Dermis lymphatic vessel endothelial cell (primary cell): ENCODE results near the gene MAPK14. TPM values are rescaled to one million over a fixed set of nuclear protein-coding genes. Genes with fewer than 3 reads are reported as not detected.

ENCODE experiments used
- total RNA-seq: library from RNA; depleted of rRNA; stranded (reverse); fragments of >200 nt; gene quantifications from 2 replicates; pipeline ENCODE4 v1.2.1, GENCODE V29; 2014

The MAPK14 gene
- total RNA-seq, result 38.4 and 40.1 TPM in 2 replicates

DNA sequence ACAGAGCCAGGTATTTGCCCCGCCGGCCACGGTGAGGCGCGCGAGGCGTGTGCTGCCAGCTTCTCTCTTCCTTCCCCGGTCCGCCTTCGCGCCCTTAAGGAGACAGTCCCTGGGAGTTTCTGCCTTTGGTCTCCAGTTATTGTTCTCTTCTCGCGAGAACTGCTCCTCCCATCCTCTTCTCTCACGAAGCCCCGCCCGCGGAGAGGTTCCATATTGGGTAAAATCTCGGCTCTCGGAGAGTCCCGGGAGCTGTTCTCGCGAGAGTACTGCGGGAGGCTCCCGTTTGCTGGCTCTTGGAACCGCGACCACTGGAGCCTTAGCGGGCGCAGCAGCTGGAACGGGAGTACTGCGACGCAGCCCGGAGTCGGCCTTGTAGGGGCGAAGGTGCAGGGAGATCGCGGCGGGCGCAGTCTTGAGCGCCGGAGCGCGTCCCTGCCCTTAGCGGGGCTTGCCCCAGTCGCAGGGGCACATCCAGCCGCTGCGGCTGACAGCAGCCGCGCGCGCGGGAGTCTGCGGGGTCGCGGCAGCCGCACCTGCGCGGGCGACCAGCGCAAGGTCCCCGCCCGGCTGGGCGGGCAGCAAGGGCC, at the start of gene MAPK14:
Gene MAPK14 (plus strand): TSS at position 308 of the 587 bp plus-strand sequence. CDS start 350 bp downstream, outside the sequence.

DNA sequence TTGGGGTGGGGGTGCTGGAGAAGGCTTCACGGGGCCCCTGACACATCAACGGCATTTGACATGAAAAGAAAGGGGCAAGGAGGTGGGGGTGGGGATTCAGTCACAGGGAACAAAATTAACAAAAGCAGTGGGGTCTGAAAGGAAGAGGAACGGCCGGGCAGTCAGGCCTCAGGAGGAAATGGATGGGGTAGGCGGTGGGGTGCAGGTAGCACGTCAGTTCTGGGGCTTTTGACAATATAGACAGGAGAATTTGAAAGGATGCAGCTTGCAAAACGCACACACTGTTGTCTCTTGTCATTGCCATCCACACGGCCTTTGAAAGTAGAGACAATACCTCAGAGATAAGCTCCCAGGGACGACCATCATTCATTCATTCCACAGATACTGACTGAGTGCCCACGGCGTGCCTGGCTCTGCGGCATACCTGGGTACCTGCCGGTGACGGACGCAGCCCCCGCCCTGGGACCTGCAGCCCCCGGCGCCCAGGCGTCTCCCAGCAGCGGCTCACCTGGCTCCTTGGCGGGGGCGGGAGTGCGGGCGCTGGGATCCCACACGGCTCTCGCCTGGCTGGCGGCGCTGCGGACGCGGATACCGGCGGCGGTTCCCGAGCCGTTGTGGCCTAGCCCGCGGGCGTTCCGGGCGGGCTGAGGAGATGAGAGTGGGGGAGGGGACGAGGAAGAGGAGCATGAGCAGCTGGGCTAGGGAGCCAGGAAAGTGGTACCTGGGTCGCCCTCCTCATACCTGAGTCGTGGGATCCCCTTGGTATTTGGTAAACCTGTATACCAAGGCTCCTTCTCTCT, 3.4 kb upstream of the MAPK14 start, which contains the start of gene SLC26A8:
Gene SLC26A8 (minus strand): TSS at position 646 of the 800 bp plus-strand sequence. CDS start 4,934 bp downstream, outside the sequence.

DNA sequence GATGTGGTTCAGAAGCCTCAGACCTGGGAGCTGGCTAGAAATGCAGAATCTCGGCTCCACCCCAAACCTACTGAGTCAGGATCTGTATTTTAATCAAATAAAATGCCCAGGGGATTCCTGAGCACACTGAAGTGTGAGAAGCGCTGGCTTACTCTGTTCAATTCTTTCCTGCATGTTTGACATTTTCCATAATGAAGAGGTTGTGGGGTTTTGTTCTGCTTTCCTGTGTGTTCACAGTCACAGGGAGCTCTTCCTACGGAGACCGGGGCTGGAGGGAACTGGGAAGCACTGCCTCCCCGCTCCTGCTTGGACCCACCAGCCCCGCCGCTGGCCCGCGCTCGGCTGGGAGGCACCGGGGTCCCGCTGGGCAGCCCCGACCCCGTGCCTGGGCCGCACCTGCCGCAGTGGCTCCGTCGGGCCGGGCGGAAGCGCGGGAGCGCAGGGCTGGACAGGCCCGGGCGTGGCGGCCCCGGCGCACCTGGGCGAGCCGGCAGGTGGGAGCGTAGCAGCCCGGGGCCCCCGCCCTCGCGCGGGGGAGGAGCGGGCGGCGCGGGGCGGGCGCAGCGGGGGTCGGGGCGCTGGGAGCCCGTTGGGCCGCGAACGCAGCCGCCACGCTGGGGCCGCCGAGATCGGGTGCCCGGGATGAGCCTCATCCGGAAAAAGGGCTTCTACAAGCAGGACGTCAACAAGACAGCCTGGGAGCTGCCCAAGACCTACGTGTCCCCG, 102.5 kb downstream of the MAPK14 start, which contains the start of gene MAPK13:
Gene MAPK13 (plus strand): TSS at position 573 of the 726 bp plus-strand sequence. CDS start 70 bp downstream, at position 643.

Other genes starting within 250 kb of the MAPK14 start
- not detected in 2 replicates for gene CLPSL1, start 246.8 kb upstream of the MAPK14 start, total RNA-seq
- not detected in 2 replicates for gene CLPS, start 230.5 kb upstream of the MAPK14 start, total RNA-seq
- not detected in 2 replicates for gene LHFPL5, start 222.5 kb upstream of the MAPK14 start, total RNA-seq
- 30.2 and 51.6 TPM in 2 replicates for gene SRPK1, start 106.7 kb upstream of the MAPK14 start, total RNA-seq
- not detected in 2 replicates for gene SLC26A8, start 3.2 kb upstream of the MAPK14 start, total RNA-seq
- gene MAPK13, start 102.7 kb downstream of the MAPK14 start, total RNA-seq, result 3.4 and 5.5 TPM in 2 replicates
- 6.8 and 7.6 TPM in 2 replicates for gene BRPF3, start 168.9 kb downstream of the MAPK14 start, total RNA-seq
- gene PNPLA1, start 242.3 kb downstream of the MAPK14 start, total RNA-seq, result not detected in 2 replicates